HepG2 (cell line): ENCODE data around the gene DNAJC4. TPM values are rescaled to one million over a fixed set of nuclear protein-coding genes. Genes with fewer than 3 reads are reported as not detected.

Source experiments
- AGO2 ChIP-seq: fragments of 200-400 bp; formaldehyde crosslinking; optimal IDR thresholded peaks from 2 replicates; pipeline ENCODE3; 2017; ENCODE audit warnings: mild to moderate bottlenecking, low read depth, low read length, moderate library complexity
- JDP2 ChIP-seq: sonication (generic); formaldehyde crosslinking; IDR thresholded peaks from 2 replicates; pipeline ENCODE4 v1.8.1; 2022; ENCODE audit warnings: missing genetic modification reagents, borderline replicate concordance
- MBNL3 ChIP-seq: fragments of 250-450 bp; sonication (Bioruptor Pico); conservative IDR thresholded peaks from 2 replicates; pipeline ENCODE4 v1.8.0; 2022; ENCODE audit warnings: mild to moderate bottlenecking, inconsistent platforms
- PLRG1 ChIP-seq: fragments of 450-650 bp; conservative IDR thresholded peaks from 2 replicates; pipeline ENCODE4 v1.6.1; 2016
- SETDB1 ChIP-seq: sonication (generic); formaldehyde crosslinking; IDR thresholded peaks from 2 replicates; pipeline ENCODE4 v1.5.1; 2020; ENCODE audit warnings: missing genetic modification reagents, mild to moderate bottlenecking, borderline replicate concordance
- SMAD9 ChIP-seq: sonication (generic); formaldehyde crosslinking; IDR thresholded peaks from 2 replicates; pipeline ENCODE4 v1.5.1; 2020; ENCODE audit warnings: mild to moderate bottlenecking, missing genetic modification reagents
- ZBTB8A ChIP-seq: sonication (generic); formaldehyde crosslinking; IDR thresholded peaks from 2 replicates; pipeline ENCODE4 v1.4.0; 2020; ENCODE audit warnings: mild to moderate bottlenecking, low read depth, missing genetic modification reagents, borderline replicate concordance
- ZKSCAN1 ChIP-seq: fragments of 150-350 bp; IDR thresholded peaks from 2 replicates; pipeline ENCODE4 v1.6.1; 2014; ENCODE audit warnings: low read length
- ZNF160 ChIP-seq: sonication (generic); formaldehyde crosslinking; IDR thresholded peaks from 2 replicates; pipeline ENCODE4 v1.8.0; 2022; ENCODE audit warnings: mild to moderate bottlenecking, inconsistent platforms, missing genetic modification reagents
- ZNF335 ChIP-seq: sonication (generic); formaldehyde crosslinking; IDR thresholded peaks from 2 replicates; pipeline ENCODE4 v1.4.0; 2020; ENCODE audit warnings: missing genetic modification reagents
- ZNF431 ChIP-seq: sonication (generic); formaldehyde crosslinking; IDR thresholded peaks from 2 replicates; pipeline ENCODE4 v1.9.0; 2022; ENCODE audit warnings: missing genetic modification reagents, low read depth, mild to moderate bottlenecking, borderline replicate concordance
- ZNF564 ChIP-seq: sonication (generic); formaldehyde crosslinking; IDR thresholded peaks from 2 replicates; pipeline ENCODE4 v1.8.1; 2023; ENCODE audit warnings: mild to moderate bottlenecking, missing genetic modification reagents
- ZNF629 ChIP-seq: sonication (generic); formaldehyde crosslinking; conservative IDR thresholded peaks from 2 replicates; pipeline ENCODE4 v1.5.0; 2020; ENCODE audit warnings: missing genetic modification reagents
- polyA plus RNA-seq, 8 experiments: library from polyadenylated mRNA; depleted of rRNA in 3 of 8; stranded (reverse) in 7 of 8; unstranded in 1 of 8; fragments of >200 nt; fragmentation: Illumina TruSeq in 4 of 8; extraction: Trizol in 4 of 8; gene quantifications; 2 replicates each; pipeline versions ENCODE4 v1.2.1 to v1.2.3, GENCODE V29; 2011 to 2016; ENCODE audit warnings: low read depth in 4 of 8, missing spikeins in 1 of 8, mixed read lengths in 1 of 8; ENCODE audit not compliant: insufficient read depth in 1 of 8
- total RNA-seq, 5 experiments: library from RNA; depleted of rRNA; stranded (reverse); fragments of >200 nt; fragmentation: Illumina TruSeq; extraction: Trizol; gene quantifications; 2 replicates each; pipeline ENCODE4 v1.2.3, GENCODE V29; 2016; ENCODE audit warnings: low read depth in 1 of 5
- TF ChIP-seq, protein P1 (sequence below): sonication (generic); formaldehyde crosslinking; IDR thresholded peaks from 2 replicates; pipeline ENCODE4 v1.5.0; 2020; ENCODE audit warnings: mild to moderate bottlenecking, missing genetic modification reagents, moderate library complexity
- TF ChIP-seq, protein P2 (sequence below): sonication (generic); formaldehyde crosslinking; IDR thresholded peaks from 2 replicates; pipeline ENCODE4 v1.4.0; 2020; ENCODE audit warnings: missing genetic modification reagents
- TF ChIP-seq, protein P3 (sequence below): sonication (generic); formaldehyde crosslinking; IDR thresholded peaks from 2 replicates; pipeline ENCODE4 v1.4.0; 2020; ENCODE audit warnings: missing genetic modification reagents, borderline replicate concordance
- TF ChIP-seq, protein P4 (sequence below): sonication (generic); formaldehyde crosslinking; IDR thresholded peaks from 2 replicates; pipeline ENCODE4 v1.5.0; 2020; ENCODE audit warnings: missing genetic modification reagents, mild to moderate bottlenecking, borderline replicate concordance
- TF ChIP-seq, protein P5 (sequence below): sonication (generic); formaldehyde crosslinking; IDR thresholded peaks from 2 replicates; pipeline ENCODE4 v1.4.0; 2020; ENCODE audit warnings: missing genetic modification reagents
- TF ChIP-seq, protein P6 (sequence below), 2 experiments: sonication (generic) in 1 of 2; formaldehyde crosslinking in 1 of 2; IDR thresholded peaks; 2 replicates each; pipeline versions ENCODE4 v1.5.1 to v1.6.1; 2011 to 2020; ENCODE audit warnings: borderline replicate concordance in 1 of 2, low read depth in 1 of 2, low read length in 1 of 2, mild to moderate bottlenecking in 1 of 2, missing genetic modification reagents in 1 of 2, moderate library complexity in 1 of 2

Gene DNAJC4
- total and polyA plus RNA-seq, 2 of the 13 experiments (the other 11 are each of a cell fraction or from before 2014, with no cell fraction given), result 10.3 to 60.8 TPM

DNA sequence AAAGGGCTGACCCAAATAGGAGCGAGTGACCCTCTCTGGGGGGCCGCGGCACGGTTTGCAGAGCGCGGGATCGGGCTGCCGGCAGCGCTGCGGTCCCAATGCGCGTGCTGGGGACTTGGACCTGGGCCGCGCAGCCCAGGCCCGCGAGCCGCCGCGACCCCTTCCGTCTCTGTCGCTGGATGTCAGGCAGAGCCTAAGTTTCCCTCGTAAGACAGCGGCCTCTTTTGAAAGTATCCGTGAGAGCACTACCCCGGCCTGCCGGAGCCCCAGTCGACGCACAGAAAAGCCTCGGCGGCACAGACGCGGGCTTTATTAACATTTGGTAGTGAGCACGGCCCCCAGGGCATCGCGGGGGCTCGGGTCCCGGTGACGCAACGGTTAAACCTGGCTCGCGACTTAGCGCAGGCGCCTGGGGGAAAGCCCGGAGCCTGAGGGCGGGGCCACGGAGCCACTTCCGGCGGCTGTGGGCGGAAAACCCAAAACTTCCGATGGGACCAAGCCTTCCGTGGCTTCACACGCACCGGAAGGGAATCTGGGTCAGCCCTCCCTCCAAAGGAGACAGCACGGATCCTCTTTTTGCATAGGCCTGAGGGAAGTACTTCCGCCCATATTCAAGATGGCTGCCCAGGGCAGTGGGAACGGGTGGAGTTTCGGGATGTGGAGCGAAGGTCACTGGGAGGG is 39.3 kb downstream of the DNAJC4 start (continued):
- TF ChIP-seq, protein P1, sequence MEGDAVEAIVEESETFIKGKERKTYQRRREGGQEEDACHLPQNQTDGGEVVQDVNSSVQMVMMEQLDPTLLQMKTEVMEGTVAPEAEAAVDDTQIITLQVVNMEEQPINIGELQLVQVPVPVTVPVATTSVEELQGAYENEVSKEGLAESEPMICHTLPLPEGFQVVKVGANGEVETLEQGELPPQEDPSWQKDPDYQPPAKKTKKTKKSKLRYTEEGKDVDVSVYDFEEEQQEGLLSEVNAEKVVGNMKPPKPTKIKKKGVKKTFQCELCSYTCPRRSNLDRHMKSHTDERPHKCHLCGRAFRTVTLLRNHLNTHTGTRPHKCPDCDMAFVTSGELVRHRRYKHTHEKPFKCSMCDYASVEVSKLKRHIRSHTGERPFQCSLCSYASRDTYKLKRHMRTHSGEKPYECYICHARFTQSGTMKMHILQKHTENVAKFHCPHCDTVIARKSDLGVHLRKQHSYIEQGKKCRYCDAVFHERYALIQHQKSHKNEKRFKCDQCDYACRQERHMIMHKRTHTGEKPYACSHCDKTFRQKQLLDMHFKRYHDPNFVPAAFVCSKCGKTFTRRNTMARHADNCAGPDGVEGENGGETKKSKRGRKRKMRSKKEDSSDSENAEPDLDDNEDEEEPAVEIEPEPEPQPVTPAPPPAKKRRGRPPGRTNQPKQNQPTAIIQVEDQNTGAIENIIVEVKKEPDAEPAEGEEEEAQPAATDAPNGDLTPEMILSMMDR (CRISPR knock-in tag), result peak; percentile 29; the same call in 1 of the 2 replicates
- TF ChIP-seq ZNF431 (CRISPR knock-in tag) (no peak), PLRG1 (no peak), JDP2 (CRISPR knock-in tag) (no peak), SMAD9 (CRISPR knock-in tag) (0 out of 2 replicates have a peak, but pooled peaks have one; percentile 55), SETDB1 (CRISPR knock-in tag) (no peak), ZNF335 (CRISPR knock-in tag) (peak; percentile 78; the same call in 1 of the 2 replicates), ZKSCAN1 (no peak), ZBTB8A (CRISPR knock-in tag) (no peak), AGO2 (peak; percentile 95), ZNF160 (CRISPR knock-in tag) (no peak), MBNL3 (CRISPR knock-in tag) (no peak), ZNF564 (CRISPR knock-in tag) (no peak; the same call in 1 of the 2 replicates), ZNF629 (CRISPR knock-in tag) (no peak; the same call in 1 of the 2 replicates)
- TF ChIP-seq, protein P2, sequence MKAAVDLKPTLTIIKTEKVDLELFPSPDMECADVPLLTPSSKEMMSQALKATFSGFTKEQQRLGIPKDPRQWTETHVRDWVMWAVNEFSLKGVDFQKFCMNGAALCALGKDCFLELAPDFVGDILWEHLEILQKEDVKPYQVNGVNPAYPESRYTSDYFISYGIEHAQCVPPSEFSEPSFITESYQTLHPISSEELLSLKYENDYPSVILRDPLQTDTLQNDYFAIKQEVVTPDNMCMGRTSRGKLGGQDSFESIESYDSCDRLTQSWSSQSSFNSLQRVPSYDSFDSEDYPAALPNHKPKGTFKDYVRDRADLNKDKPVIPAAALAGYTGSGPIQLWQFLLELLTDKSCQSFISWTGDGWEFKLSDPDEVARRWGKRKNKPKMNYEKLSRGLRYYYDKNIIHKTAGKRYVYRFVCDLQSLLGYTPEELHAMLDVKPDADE (CRISPR knock-in tag), result no peak; the same call in 1 of the 2 replicates
- TF ChIP-seq, protein P3, sequence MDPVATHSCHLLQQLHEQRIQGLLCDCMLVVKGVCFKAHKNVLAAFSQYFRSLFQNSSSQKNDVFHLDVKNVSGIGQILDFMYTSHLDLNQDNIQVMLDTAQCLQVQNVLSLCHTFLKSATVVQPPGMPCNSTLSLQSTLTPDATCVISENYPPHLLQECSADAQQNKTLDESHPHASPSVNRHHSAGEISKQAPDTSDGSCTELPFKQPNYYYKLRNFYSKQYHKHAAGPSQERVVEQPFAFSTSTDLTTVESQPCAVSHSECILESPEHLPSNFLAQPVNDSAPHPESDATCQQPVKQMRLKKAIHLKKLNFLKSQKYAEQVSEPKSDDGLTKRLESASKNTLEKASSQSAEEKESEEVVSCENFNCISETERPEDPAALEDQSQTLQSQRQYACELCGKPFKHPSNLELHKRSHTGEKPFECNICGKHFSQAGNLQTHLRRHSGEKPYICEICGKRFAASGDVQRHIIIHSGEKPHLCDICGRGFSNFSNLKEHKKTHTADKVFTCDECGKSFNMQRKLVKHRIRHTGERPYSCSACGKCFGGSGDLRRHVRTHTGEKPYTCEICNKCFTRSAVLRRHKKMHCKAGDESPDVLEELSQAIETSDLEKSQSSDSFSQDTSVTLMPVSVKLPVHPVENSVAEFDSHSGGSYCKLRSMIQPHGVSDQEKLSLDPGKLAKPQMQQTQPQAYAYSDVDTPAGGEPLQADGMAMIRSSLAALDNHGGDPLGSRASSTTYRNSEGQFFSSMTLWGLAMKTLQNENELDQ (CRISPR knock-in tag), result no peak
- TF ChIP-seq, protein P4, sequence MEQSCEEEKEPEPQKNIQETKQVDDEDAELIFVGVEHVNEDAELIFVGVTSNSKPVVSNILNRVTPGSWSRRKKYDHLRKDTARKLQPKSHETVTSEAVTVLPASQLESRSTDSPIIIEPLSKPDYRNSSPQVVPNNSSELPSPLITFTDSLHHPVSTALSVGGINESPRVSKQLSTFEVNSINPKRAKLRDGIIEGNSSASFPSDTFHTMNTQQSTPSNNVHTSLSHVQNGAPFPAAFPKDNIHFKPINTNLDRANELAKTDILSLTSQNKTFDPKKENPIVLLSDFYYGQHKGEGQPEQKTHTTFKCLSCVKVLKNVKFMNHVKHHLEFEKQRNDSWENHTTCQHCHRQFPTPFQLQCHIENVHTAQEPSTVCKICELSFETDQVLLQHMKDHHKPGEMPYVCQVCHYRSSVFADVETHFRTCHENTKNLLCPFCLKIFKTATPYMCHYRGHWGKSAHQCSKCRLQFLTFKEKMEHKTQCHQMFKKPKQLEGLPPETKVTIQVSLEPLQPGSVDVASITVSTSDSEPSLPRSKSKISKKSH (CRISPR knock-in tag), result no peak; the same call in 1 of the 2 replicates
- TF ChIP-seq, protein P5, sequence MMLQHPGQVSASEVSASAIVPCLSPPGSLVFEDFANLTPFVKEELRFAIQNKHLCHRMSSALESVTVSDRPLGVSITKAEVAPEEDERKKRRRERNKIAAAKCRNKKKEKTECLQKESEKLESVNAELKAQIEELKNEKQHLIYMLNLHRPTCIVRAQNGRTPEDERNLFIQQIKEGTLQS, result peak; percentile 59; the same call in 1 of the 2 replicates
- TF ChIP-seq, protein P6, sequence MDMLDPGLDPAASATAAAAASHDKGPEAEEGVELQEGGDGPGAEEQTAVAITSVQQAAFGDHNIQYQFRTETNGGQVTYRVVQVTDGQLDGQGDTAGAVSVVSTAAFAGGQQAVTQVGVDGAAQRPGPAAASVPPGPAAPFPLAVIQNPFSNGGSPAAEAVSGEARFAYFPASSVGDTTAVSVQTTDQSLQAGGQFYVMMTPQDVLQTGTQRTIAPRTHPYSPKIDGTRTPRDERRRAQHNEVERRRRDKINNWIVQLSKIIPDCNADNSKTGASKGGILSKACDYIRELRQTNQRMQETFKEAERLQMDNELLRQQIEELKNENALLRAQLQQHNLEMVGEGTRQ (IDR thresholded peaks at IDR 0.05; ENCODE audit: low read depth, low read length), result no peak
- TF ChIP-seq, protein P6 (CRISPR knock-in tag; IDR thresholded peaks at IDR 0.05; ENCODE audit: borderline replicate concordance), result peak; percentile 51; the same call in 1 of the 2 replicates
